ENCODE results near the gene PUDP. TPM values are rescaled to one million over a fixed set of nuclear protein-coding genes. Genes with fewer than 3 reads are reported as not detected.
"Not testable (repeated sequence)": the region's sequence is repeated elsewhere in the genome, so short reads cannot be mapped to it uniquely, and the experiment has no call there.

The PUDP gene
- total and polyA plus RNA-seq, 2 experiments from 2014 or later = 22.6 to 32.8 TPM

DNA sequence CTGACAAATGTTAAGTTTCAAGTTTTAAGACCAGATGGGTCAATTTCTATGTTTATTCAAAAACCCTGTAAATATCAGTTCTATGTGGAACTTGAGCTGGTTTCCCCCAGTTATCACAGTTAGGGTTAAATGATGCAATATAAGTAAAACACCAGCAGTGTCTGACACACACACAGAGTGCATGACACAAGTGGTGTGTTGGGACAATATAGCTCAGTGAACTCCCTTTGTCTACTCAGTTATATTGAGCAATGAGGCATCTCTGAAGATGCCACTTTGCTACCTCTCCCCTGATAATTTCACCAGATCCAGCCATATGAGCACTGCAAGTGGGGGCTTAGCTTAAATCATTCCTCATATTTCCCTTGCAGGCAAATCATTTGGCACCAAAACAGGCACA, 140.6 kb downstream of the PUDP start:
- not testable (repeated sequence) for H3K36me3 ChIP-seq (replicated peaks; ENCODE audit: insufficient read depth, low read depth); H3K27me3 ChIP-seq; H3K9me2 ChIP-seq (replicated peaks; ENCODE audit: insufficient read depth); H3K4me1 ChIP-seq (ENCODE audit: insufficient read depth); H3K79me2 ChIP-seq; H3K9me3 ChIP-seq (ENCODE audit: low read depth); H3K4me3 ChIP-seq; H2AFZ ChIP-seq; H3K4me2 ChIP-seq; H3K27ac ChIP-seq; DNase-seq (ENCODE audit: low spot score); H4K20me1 ChIP-seq (ENCODE audit: insufficient read depth, poor library complexity, severe bottlenecking)

Small RNAs within 50 kb of the gene (microRNA-seq; reads per million reads assigned to microRNA genes)
- not detected for gene MIR4767

Small RNAs within 50 kb of the gene (small RNA-seq; reads per million reads assigned to genes)
- not detected for gene MIR4767

Other genes starting within 250 kb of the PUDP start
- gene STS, start 441 bp downstream of the PUDP start, total RNA-seq = 6.5 and 7.0 TPM in 2 replicates
- gene STS, start 441 bp downstream of the PUDP start, polyA plus RNA-seq = 3.7 and 4.4 TPM in 2 replicates